Measurements from ENCODE around the gene PPARGC1A. TPM values are rescaled to one million over a fixed set of nuclear protein-coding genes. Genes with fewer than 3 reads are reported as not detected.

PPARGC1A gene
- total and polyA plus RNA-seq, 8 donors: 2.7 to 12.2 (median 8.1) TPM

- H3K9me3 ChIP-seq: no peaks in the 10 kb centered on the region
- peak overlapping the region in 2 of 4 donors; percentile 7 to 38 for H3K27ac ChIP-seq
- no peak overlapping the region for H3K4me3 ChIP-seq
- intact Hi-C loops (cut with DNase I): no loop called here
- WGBS, 2 donors: 25 to 41% methylated on average over 1 of the region's 1 CpG
- no peaks in the 10 kb centered on the region for H3K27me3 ChIP-seq
- TF ChIP-seq, protein P1, sequence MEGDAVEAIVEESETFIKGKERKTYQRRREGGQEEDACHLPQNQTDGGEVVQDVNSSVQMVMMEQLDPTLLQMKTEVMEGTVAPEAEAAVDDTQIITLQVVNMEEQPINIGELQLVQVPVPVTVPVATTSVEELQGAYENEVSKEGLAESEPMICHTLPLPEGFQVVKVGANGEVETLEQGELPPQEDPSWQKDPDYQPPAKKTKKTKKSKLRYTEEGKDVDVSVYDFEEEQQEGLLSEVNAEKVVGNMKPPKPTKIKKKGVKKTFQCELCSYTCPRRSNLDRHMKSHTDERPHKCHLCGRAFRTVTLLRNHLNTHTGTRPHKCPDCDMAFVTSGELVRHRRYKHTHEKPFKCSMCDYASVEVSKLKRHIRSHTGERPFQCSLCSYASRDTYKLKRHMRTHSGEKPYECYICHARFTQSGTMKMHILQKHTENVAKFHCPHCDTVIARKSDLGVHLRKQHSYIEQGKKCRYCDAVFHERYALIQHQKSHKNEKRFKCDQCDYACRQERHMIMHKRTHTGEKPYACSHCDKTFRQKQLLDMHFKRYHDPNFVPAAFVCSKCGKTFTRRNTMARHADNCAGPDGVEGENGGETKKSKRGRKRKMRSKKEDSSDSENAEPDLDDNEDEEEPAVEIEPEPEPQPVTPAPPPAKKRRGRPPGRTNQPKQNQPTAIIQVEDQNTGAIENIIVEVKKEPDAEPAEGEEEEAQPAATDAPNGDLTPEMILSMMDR (IDR thresholded peaks at IDR 0.05): no peak
- ATAC-seq: no peak
- DNase-seq: no peak
- H3K36me3 ChIP-seq: no peaks in the 10 kb centered on the region
- H3K4me1 ChIP-seq: peaks cover 0 to 4% (median 0%) of the 10 kb centered on the region in 3 donors
- FAIRE-seq: no peak
Observed at GRCh38 chr4:23884741-23885140, 5.1 kb downstream of the PPARGC1A start.

GRCh38 chr4:23884261-23884660 is 5.6 kb downstream of the PPARGC1A start:
- intact Hi-C loops (cut with DNase I): no loop called here
- ATAC-seq (no peak), FAIRE-seq (no peak), DNase-seq (no peak)
- Histone ChIP-seq H3K4me1 (peaks cover 0 to 4% (median 0%) of the 10 kb centered on the region in 3 donors), H3K27ac (peak overlapping the region in 2 of 4 donors; percentile 7 to 38), H3K9me3 (no peaks in the 10 kb centered on the region), H3K4me3 (no peak overlapping the region), H3K27me3 (no peaks in the 10 kb centered on the region), H3K36me3 (no peaks in the 10 kb centered on the region)
- TF ChIP-seq, protein P1 (IDR thresholded peaks at IDR 0.05): no peak

- TF ChIP-seq, protein P1 (IDR thresholded peaks at IDR 0.05): no peak
- ATAC-seq (peak in 1 of 4 donors; percentile 13), DNase-seq (no peak), FAIRE-seq (no peak)
- no peaks in the 10 kb centered on the region for H3K27me3 ChIP-seq
- 54 to 64% methylated on average over 5 of the region's 5 CpGs for WGBS, 2 donors
- H3K9me3 ChIP-seq: no peaks in the 10 kb centered on the region
- H3K4me3 ChIP-seq: no peak overlapping the region
- peak overlapping the region in 2 of 4 donors; percentile 18 to 25 for H3K27ac ChIP-seq
- intact Hi-C loops (cut with DNase I): no loop called here
- no peaks in the 10 kb centered on the region for H3K36me3 ChIP-seq
- no peaks in the 10 kb centered on the region for H3K4me1 ChIP-seq
Observed at GRCh38 chr4:23882976-23883531, 6.8 kb downstream of the PPARGC1A start.

- no peak for DNase-seq
- peak in 3 of 4 donors; percentile 33 to 61 (median 44) for ATAC-seq
- no peak overlapping the region for H3K4me3 ChIP-seq
- no peaks in the 10 kb centered on the region for H3K36me3 ChIP-seq
- H3K27ac ChIP-seq: peak overlapping the region in 2 of 4 donors; percentile 35 to 48
- TF ChIP-seq, protein P1 (IDR thresholded peaks at IDR 0.05): no peak
- H3K4me1 ChIP-seq: no peaks in the 10 kb centered on the region
- WGBS, 2 donors: 48 to 51% methylated on average over 8 of the region's 8 CpGs
- no peaks in the 10 kb centered on the region for H3K9me3 ChIP-seq
- no peaks in the 10 kb centered on the region for H3K27me3 ChIP-seq
- intact Hi-C loops (cut with DNase I): no loop called here
- no peak for FAIRE-seq
Observed at GRCh38 chr4:23881674-23882337, 8.0 kb downstream of the PPARGC1A start.

DNA sequence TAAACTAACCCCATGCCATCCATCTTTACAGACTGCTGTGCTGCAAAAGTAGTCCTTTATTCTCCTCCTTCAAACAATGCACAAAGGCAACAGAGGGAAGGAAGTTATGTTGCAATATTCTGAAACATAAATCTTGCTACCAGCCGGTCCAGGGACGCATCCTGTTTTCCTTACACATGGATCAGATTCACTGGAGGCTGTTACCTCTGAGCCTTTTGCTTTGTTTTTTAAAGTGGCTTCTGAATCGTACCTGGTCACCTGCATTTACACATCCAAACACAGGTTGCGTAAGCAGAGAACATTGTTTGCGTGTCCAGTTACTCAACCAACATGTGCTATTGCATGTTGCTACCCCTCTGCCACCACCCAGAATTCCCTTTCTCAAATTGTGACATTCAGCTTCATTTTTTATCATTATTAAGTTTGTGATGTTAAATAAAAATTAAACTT is 8.8 kb downstream of the PPARGC1A start:
- DNase-seq: no peak
- TF ChIP-seq, protein P1 (IDR thresholded peaks at IDR 0.05): no peak
- WGBS, 2 donors: 33% methylated on average over 5 of the region's 5 CpGs
- H3K36me3 ChIP-seq: no peaks in the 10 kb centered on the region
- H3K4me1 ChIP-seq: no peaks in the 10 kb centered on the region
- H3K27ac ChIP-seq: peak overlapping the region in 2 of 4 donors; percentile 35 to 48
- intact Hi-C loops (cut with DNase I): no loop called here
- H3K4me3 ChIP-seq: no peak overlapping the region
- no peaks in the 10 kb centered on the region for H3K27me3 ChIP-seq
- peak in 1 of 4 donors; percentile 27 for ATAC-seq
- H3K9me3 ChIP-seq: no peaks in the 10 kb centered on the region
- FAIRE-seq: no peak

All from pancreas (tissue), 10 donors.